Activated CD4-positive, alpha-beta T cell treated with anti-CD3 and anti-CD28 coated beads for 24 hours (primary cell): Measurements from ENCODE around the gene OSGEP.

ENCODE experiments used
- DNase-seq, 2 donors: peaks; one replicate each; pipeline ENCODE4 v3.0.0-alpha.2; 2020; ENCODE audit warnings: low read depth in 2 of 2

Gene OSGEP

GRCh38 chr14:20454516-20455354, at the start of gene OSGEP, which contains the start of gene APEX1:
OSGEP (minus strand) TSS chr14:20454812; CDS start chr14:20454683, 129 bp downstream.
APEX1 (plus strand) TSS chr14:20455226; CDS start chr14:20455646, 420 bp downstream.
- peak; percentile 94 to 96 for DNase-seq

- DNase-seq = no peak
Measured at GRCh38 chr14:20503898-20504297, 49.3 kb upstream of the OSGEP start.

DNA sequence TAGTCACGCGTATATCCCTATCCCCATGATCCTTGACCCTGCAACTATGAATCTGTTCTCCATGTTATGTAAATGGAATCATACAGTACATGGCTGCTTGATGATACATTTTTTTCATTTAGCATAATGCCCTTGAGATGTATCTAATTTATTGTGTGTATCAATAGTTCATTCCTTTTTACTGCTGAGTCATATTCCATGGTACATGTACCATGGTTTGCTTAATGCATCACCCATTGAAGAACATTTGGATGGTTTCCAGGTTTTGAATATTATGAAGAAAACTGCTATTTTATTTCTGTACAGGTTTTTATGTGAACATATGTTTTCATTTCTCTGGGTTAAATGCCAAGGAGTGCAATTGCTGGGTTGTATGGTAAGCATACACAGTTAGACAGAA, 46.7 kb upstream of the OSGEP start:
- no peak for DNase-seq

DNA sequence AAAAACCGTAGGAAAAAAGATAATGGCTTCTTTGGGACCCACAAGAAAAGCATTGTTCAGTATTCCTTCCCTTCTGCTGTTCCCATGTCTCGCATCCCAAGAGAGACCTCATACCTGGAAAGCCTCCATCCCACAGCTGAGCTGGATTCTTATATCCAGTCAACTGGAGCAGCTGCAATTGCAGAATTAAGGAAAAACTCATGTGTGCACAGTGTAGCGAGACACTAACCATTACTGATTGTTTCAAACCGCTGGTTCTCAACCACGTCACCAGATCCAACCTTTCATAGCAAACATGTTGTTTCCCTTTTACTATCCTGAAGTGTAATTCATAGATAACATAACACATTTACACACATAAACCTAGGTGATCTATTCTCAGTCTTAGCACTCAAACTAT, 45.3 kb upstream of the OSGEP start:
- no peak for DNase-seq

GRCh38 chr14:20499108-20499507, 44.5 kb upstream of the OSGEP start:
- DNase-seq = no peak

DNA sequence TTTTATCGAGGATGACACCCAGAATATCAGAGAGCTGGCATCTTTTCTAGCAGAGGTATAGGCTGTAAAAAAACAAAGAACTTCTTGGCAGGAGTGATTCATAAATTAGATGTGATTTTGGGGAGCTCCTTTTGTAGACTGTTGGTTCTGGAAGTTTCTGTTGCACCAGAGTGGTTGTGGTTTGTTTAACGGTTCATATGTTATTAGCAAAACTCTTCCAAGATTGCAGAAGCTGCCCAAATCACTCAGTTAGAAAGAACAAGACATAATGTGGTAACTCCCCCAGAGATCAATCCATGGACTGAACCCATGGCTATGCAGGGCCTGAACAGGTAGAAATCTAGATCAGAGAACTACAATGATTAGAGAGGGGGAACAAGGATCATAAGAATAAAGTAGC, 44.0 kb upstream of the OSGEP start:
- DNase-seq = no peak

GRCh38 chr14:20494935-20495766, 40.5 kb upstream of the OSGEP start:
- DNase-seq = no peak

GRCh38 chr14:20493634-20494033, 39.0 kb upstream of the OSGEP start:
- no peak for DNase-seq

GRCh38 chr14:20492486-20492885, 37.9 kb upstream of the OSGEP start:
- no peak for DNase-seq

DNA sequence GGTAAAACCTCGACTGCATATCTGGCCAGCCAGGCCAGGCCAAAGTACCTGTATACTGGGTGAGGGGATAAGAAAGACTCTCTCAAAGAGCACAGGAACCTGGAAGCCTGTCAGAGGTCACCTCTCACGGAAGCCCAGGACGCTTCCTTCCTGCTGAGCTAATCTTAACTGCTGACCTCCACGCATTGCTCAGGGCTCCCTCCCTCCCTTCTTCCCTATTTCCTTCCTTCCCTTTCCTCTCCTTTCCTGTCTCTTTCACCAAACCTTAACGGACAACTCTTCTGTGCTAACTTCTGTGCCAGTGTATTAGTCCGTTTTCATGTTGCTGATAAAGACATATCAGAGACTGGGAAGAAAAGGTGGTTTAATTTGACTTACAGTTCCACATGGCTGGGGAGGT, 36.0 kb upstream of the OSGEP start:
- no peak for DNase-seq

- DNase-seq = no peak
Measured at GRCh38 chr14:20489093-20489994, 34.7 kb upstream of the OSGEP start.

DNA sequence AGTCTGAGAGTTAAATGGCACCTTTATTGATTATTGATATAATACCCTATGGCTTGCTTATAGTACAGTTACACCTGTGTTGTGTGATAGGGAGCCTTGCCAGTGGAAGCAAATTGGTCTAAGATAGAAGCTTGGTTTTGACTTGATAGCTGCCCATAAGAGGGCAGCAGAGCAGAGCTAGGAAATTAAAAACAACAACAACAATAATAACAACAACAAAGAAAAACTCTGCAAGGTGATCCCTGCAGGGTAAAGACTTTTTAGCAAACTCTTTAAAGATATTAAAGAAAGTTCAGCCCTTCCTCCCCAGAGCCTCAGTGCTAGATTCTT, 32.7 kb upstream of the OSGEP start:
- no peak for DNase-seq

DNA sequence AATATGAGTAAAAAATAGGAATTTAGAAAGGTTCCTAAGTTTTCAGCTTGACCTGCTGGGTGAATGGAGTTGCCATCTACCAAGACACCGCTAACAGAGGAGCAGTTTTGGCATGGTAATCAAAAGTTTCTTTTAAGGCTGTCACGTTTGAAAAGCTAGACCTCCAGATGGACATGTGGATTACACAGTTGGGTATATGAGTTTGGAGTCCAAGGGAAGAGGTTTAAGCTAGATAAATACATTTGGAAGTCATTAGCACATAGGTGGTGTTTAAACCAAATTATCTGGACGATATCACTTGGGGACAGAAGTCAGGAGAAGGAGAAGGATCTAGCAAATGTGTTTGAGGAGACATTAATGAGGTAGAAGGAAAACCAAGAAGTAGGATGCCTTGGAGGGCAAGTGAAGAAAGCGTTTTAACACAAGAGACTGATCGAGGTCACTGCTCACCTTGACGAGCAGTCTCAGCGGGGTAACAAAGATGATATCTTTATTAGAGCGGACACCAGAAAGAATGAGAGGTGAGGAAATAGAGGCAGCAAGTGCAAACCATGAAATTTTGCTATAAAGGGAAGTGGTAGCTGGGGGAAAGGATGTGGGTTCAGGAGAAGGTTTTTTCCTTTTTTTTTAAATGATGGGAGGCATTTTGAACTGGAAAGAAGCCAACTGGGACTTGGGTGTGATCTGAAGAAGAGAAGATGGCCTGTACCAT, 32.2 kb upstream of the OSGEP start:
- DNase-seq = no peak

DNA sequence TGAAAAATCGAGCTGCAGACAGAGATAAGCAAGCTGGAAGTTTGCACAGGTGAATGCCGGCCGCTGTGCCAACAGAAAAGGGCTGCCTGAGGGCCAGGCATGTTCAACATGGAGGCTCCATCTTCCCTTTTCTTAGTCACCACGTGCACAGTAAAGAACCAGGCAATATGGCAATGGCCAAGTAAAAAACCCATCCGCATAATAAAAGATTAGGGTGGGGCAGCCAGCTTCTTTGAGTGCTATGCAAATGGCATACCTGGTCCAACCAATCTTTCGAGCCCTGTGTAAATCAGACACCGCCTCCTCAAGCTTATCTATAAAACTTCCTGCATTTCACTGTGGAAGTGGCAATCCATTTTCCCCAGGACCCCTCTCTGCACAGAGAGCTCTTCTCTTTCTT, 31.3 kb upstream of the OSGEP start:
- no peak for DNase-seq

DNA sequence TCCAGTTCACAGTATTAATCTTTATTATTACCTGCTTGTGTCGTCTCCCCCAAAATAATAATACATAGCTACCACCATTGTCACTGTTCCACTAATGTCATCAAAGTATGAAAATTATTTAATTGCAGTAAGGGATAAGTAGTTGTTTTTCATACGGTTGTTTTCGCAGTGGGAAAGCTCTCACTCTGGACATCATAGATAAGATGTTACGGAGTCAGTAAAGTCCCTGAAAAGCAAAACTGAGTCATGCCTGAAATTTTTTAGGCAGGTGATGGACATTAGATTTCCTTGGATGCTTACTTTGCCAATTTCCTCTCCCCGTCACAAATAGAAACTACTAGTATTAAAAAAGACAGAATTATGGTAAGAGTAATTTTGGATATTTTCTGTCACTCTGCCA, 27.8 kb upstream of the OSGEP start:
- no peak for DNase-seq

GRCh38 chr14:20478894-20479293, 24.3 kb upstream of the OSGEP start:
- no peak for DNase-seq

DNA sequence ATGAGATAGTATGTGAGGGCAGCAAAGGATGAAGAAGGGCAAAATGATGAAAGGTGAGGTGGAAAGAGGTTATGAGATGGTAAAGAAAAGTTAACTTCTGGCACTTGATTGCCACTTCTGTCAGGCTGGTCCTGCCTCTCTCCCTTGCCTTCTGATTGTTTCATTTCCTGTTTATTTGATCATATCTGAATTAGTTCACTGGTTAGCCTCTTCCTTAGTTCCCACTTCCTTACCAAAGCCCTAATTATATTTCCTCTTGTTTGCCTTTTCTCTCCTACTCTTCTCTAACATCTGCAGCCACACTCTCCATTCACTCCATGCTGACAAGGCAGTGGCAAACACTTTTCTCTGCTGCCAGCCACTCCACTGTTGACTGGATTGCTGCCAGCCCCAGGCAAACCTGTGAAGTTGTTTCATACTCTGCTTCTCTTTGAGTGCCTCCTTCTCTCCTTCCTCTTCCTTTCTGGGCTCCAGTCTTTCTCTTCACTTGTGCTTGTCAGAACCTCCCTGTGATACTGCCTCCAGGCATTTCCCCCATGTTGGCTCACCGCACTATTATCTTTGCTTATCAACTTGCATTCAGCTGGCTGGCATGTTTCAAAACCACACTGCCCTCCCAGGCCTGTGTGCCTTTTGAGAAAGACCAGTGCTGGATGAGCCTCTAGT, 22.7 kb upstream of the OSGEP start:
- no peak for DNase-seq

DNA sequence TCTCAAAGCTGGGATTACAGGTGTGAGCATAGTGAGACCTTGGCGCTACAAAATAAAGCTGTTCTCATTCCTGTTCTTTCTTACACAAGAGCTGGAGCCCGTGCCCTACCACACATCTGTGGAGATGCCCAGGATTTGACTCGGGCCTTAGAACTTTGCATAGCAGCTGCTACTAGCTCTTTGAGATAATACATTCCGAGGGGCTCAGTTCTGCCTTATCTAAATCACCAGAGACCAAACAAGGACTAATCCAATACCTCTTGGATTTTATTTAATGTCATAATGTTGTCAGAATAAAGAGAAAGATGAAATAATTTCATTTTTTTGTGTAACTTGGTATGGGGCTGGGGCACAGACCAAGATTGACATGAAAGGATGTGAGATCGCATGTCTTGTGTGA, 22.2 kb upstream of the OSGEP start:
- no peak for DNase-seq

GRCh38 chr14:20472536-20473169, 18.0 kb upstream of the OSGEP start:
- DNase-seq = no peak

DNA sequence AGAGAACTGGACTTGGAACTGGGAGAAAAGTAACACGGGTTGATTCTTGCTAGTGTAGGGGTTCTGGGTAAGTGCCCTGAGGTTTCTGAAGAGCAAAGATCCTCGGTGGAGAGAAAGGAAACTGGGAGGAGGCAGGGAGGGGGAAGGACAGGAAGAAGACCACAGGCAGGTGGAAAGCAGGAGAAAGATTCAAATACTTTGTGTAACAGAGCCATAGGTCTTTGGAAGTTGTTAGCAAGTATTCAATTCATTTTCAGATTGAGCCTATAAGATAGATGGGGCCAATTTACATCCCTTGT, 15.9 kb upstream of the OSGEP start:
- DNase-seq = no peak
